ENCODE data around the gene ZDHHC5. TPM values are rescaled to one million over a fixed set of nuclear protein-coding genes. Genes with fewer than 3 reads are reported as not detected.

ZDHHC5 gene
- total RNA-seq, 1 experiment from 2014 or later, result 65.2 TPM

GRCh38 chr11:57644748-57645688, 22.9 kb upstream of the ZDHHC5 start:
- Histone ChIP-seq H3K18ac (ENCODE audit: insufficient read length, low read depth, low read length) (no peak overlapping the region), H4K8ac (replicated peaks; ENCODE audit: insufficient read length, low read depth, low read length) (no peak overlapping the region), H2BK120ac (ENCODE audit: low read depth, low read length, poor library complexity, severe bottlenecking) (no peak overlapping the region), H3K27ac (ENCODE audit: insufficient read length, low read depth, low read length) (no peak overlapping the region), H3K23me2 (ENCODE audit: insufficient read length, low read depth, low read length, poor library complexity, severe bottlenecking) (peaks cover 22% of the 10 kb centered on the region), H3K79me1 (ENCODE audit: insufficient read depth, low read depth, low read length, poor library complexity, severe bottlenecking) (no peaks in the 10 kb centered on the region), H3K4me1 (ENCODE audit: insufficient read depth, low read length) (peaks cover 20% of the 10 kb centered on the region), H3T11ph (ENCODE audit: low read length) (no peak overlapping the region), H4K91ac (ENCODE audit: insufficient read length, low read depth, low read length) (no peak overlapping the region), H3K9me3 (ENCODE audit: control insufficient read depth, low read depth, low read length) (no peaks in the 10 kb centered on the region), H3K14ac (ENCODE audit: insufficient read depth, low read length) (no peak overlapping the region), H3K4me2 (ENCODE audit: insufficient read depth, insufficient read length, low read length) (no peak overlapping the region), H2BK12ac (ENCODE audit: insufficient read length, low read depth, low read length) (no peak overlapping the region), H3K23ac (ENCODE audit: insufficient read length, low read depth, low read length) (no peak overlapping the region), H2AFZ (ENCODE audit: low read length) (no peak overlapping the region), H4K20me1 (ENCODE audit: control insufficient read depth, insufficient read depth, insufficient read length) (peaks cover 2% of the 10 kb centered on the region), H2BK20ac (ENCODE audit: low read depth, low read length, poor library complexity, severe bottlenecking) (no peak overlapping the region), H3K27me3 (ENCODE audit: insufficient read depth, low read length) (no peaks in the 10 kb centered on the region), H2BK5ac (ENCODE audit: insufficient read length, low read length) (no peak overlapping the region), H3K4ac (ENCODE audit: low read depth, low read length) (no peak overlapping the region), H4K5ac (ENCODE audit: insufficient read length, low read depth, low read length) (no peak overlapping the region), H3K79me2 (ENCODE audit: insufficient read depth, low read length) (peaks cover 5% of the 10 kb centered on the region; the same call in 1 of the 2 replicates), H3K56ac (ENCODE audit: insufficient read length, low read depth, low read length) (no peak overlapping the region), H3K9ac (ENCODE audit: extremely low read depth, insufficient read length, low read length) (no peak overlapping the region), H2AK5ac (ENCODE audit: insufficient read length, low read length) (no peak overlapping the region), H2BK15ac (ENCODE audit: low read depth, low read length) (no peak overlapping the region)
- Mint-ChIP-seq H3K4me1 (peaks cover 87 to 97% of the 10 kb centered on the region in 2 experiments), H3K27me3 (ENCODE audit: low read depth) (no peaks in the 10 kb centered on the region; the same call in 1 of the 2 replicates), H3K4me3 (peak overlapping the region in 1 of 2 experiments; percentile 31; a peak in 3 of 5 replicates), H3K9me3 (no peaks in the 10 kb centered on the region), H3K36me3 (ENCODE audit: insufficient read depth in 1 of 3, low read depth in 3 of 3) (peaks cover 26 to 51% (median 45%) of the 10 kb centered on the region in 3 experiments), H3K27ac (peak overlapping the region in 2 of 3 experiments; percentile 89 to 91; a peak in 5 of 7 replicates)
- TF ChIP-seq CTCF (conservative IDR thresholded peaks at IDR 0.05), result peak; percentile 94
- peak; percentile 87 for DNase-seq
- no CpG with 5 or more reads among the region's 17 CpGs for whole genome bisulfite sequencing (ENCODE audit: extremely low coverage, insufficient read length, low lambda C conversion rate)

Measured in H9 (cell line).